K562 (cell line): ENCODE results near the gene SAMD8. TPM values are rescaled to one million over a fixed set of nuclear protein-coding genes. Genes with fewer than 3 reads are reported as not detected.
A peak's percentile ranks its signal among the peaks of the same experiment; 100 is the strongest.

Experiments used
- CUX1 ChIP-seq: fragments of 200-800 bp; sonication (Bioruptor generic); IDR thresholded peaks from 2 replicates; pipeline ENCODE4 v1.6.1; 2016; ENCODE audit warnings: missing genetic modification characterization, missing compliant biosample characterization
- HMG20A ChIP-seq: fragments of 450-650 bp; formaldehyde crosslinking; conservative IDR thresholded peaks from 2 replicates; pipeline ENCODE4 v1.4.0; 2020; ENCODE audit warnings: mild to moderate bottlenecking, mixed read lengths
- IRF2 ChIP-seq: sonication (generic); formaldehyde crosslinking; IDR thresholded peaks from 2 replicates; pipeline ENCODE4 v1.8.1; 2022; ENCODE audit warnings: mild to moderate bottlenecking, missing genetic modification reagents
- KLF1 ChIP-seq: fragments of 450-650 bp; IDR thresholded peaks from 2 replicates; pipeline ENCODE4 v1.6.1; 2016; ENCODE audit warnings: missing genetic modification characterization, missing compliant biosample characterization
- PHF8 ChIP-seq: fragments of 200-600 bp; sonication (generic); IDR thresholded peaks from 2 replicates; pipeline ENCODE4 v1.6.1; 2012; ENCODE audit warnings: mixed run types, mild to moderate bottlenecking, inconsistent platforms, low read length, moderate library complexity, borderline replicate concordance
- PML ChIP-seq: IDR thresholded peaks from 2 replicates; pipeline ENCODE4 v1.6.1; 2012; ENCODE audit warnings: low read length, inconsistent platforms
- PTRF ChIP-seq: fragments of 450-650 bp; IDR thresholded peaks from 2 replicates; pipeline ENCODE4 v1.6.1; 2016; ENCODE audit warnings: mild to moderate bottlenecking, missing genetic modification characterization, missing compliant biosample characterization
- SIN3A ChIP-seq, 2 experiments: fragments of 150-350 bp in 1 of 2; IDR thresholded peaks; 2 replicates each; pipeline ENCODE4 v1.6.1; 2011 to 2016; ENCODE audit warnings: borderline replicate concordance in 2 of 2, low read depth in 2 of 2, low read length in 2 of 2, mild to moderate bottlenecking in 2 of 2, moderate library complexity in 2 of 2; ENCODE audit not compliant: control insufficient read depth in 1 of 2
- TCFL5 ChIP-seq: fragments of 250-450 bp; sonication (Bioruptor Pico); conservative IDR thresholded peaks from 2 replicates; pipeline ENCODE4 v1.6.1; 2021; ENCODE audit warnings: mild to moderate bottlenecking, moderate library complexity, matching md5 sums
- TEAD2 ChIP-seq: fragments of 450-650 bp; IDR thresholded peaks from 2 replicates; pipeline ENCODE4 v1.6.1; 2016; ENCODE audit warnings: missing genetic modification characterization, control low read depth, missing compliant biosample characterization
- ZC3H11A ChIP-seq: IDR thresholded peaks from 2 replicates; pipeline ENCODE4 v1.6.1; 2012; ENCODE audit warnings: low read depth, low read length, improper control_type of control experiment
- ZNF277 ChIP-seq: fragments of 250-450 bp; sonication (Bioruptor Pico); IDR thresholded peaks from 2 replicates; pipeline ENCODE4 v1.8.0; 2022; ENCODE audit warnings: inconsistent platforms, mild to moderate bottlenecking, moderate library complexity, borderline replicate concordance
- ZNF75A ChIP-seq: fragments of 450-650 bp; formaldehyde crosslinking; IDR thresholded peaks from 2 replicates; pipeline ENCODE4 v1.4.0; 2020; ENCODE audit warnings: mild to moderate bottlenecking
- polyA plus RNA-seq, 8 experiments: library from polyadenylated mRNA; depleted of rRNA in 4 of 8; stranded (reverse) in 5 of 8; unstranded in 3 of 8; fragments of >200 nt; fragmentation: Nextera tagmentation in 2 of 8; fragmentation: Illumina TruSeq in 1 of 8; extraction: Ambion mirVana in 2 of 8; extraction: Trizol in 1 of 8; gene quantifications; 2 replicates each; pipeline versions ENCODE4 v1.2.1 to v1.2.3, GENCODE V29; 2011 to 2014; ENCODE audit warnings: inconsistent platforms in 1 of 8, missing spikeins in 1 of 8
- total RNA-seq, 7 experiments: library from RNA; depleted of rRNA in 6 of 7; stranded (reverse); fragments of >200 nt in 6 of 7; fragmentation: Illumina TruSeq in 2 of 7; extraction: Trizol in 2 of 7; gene quantifications; 2 replicates each; pipeline versions ENCODE4 v1.2.1 to v1.2.3, GENCODE V29; 2011 to 2021; ENCODE audit warnings: low replicate concordance in 1 of 7
- TF ChIP-seq, protein P1 (sequence below), 2 experiments: fragments of 450-650 bp; conservative IDR thresholded peaks; 2 replicates each; pipeline ENCODE4 v1.6.1; 2017; ENCODE audit warnings: mild to moderate bottlenecking in 2 of 2, moderate library complexity in 2 of 2
- TF ChIP-seq, protein P2 (sequence below): fragments of 250-450 bp; sonication (Bioruptor Pico); IDR thresholded peaks from 2 replicates; pipeline ENCODE4 v1.5.0; 2021; ENCODE audit warnings: mild to moderate bottlenecking, moderate library complexity

The SAMD8 gene
- total and polyA plus RNA-seq, 9 of the 15 experiments (the other 6 are each of a cell fraction or from before 2014, with no cell fraction given): 2.7 to 16.1 (median 6.2) TPM

- no peak for TF ChIP-seq CUX1
- TF ChIP-seq ZNF277 (CRISPR knock-in tag): no peak
- TF ChIP-seq KLF1 (tag): no peak
- TF ChIP-seq, protein P1, sequence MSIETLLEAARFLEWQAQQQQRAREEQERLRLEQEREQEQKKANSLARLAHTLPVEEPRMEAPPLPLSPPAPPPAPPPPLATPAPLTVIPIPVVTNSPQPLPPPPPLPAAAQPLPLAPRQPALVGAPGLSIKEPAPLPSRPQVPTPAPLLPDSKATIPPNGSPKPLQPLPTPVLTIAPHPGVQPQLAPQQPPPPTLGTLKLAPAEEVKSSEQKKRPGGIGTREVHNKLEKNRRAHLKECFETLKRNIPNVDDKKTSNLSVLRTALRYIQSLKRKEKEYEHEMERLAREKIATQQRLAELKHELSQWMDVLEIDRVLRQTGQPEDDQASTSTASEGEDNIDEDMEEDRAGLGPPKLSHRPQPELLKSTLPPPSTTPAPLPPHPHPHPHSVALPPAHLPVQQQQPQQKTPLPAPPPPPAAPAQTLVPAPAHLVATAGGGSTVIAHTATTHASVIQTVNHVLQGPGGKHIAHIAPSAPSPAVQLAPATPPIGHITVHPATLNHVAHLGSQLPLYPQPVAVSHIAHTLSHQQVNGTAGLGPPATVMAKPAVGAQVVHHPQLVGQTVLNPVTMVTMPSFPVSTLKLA (conservative IDR thresholded peaks at IDR 0.05): no peak; a peak in 1 of 4 replicates
- TF ChIP-seq PHF8: no peak
- TF ChIP-seq TCFL5: no peak
- TF ChIP-seq, protein P2, sequence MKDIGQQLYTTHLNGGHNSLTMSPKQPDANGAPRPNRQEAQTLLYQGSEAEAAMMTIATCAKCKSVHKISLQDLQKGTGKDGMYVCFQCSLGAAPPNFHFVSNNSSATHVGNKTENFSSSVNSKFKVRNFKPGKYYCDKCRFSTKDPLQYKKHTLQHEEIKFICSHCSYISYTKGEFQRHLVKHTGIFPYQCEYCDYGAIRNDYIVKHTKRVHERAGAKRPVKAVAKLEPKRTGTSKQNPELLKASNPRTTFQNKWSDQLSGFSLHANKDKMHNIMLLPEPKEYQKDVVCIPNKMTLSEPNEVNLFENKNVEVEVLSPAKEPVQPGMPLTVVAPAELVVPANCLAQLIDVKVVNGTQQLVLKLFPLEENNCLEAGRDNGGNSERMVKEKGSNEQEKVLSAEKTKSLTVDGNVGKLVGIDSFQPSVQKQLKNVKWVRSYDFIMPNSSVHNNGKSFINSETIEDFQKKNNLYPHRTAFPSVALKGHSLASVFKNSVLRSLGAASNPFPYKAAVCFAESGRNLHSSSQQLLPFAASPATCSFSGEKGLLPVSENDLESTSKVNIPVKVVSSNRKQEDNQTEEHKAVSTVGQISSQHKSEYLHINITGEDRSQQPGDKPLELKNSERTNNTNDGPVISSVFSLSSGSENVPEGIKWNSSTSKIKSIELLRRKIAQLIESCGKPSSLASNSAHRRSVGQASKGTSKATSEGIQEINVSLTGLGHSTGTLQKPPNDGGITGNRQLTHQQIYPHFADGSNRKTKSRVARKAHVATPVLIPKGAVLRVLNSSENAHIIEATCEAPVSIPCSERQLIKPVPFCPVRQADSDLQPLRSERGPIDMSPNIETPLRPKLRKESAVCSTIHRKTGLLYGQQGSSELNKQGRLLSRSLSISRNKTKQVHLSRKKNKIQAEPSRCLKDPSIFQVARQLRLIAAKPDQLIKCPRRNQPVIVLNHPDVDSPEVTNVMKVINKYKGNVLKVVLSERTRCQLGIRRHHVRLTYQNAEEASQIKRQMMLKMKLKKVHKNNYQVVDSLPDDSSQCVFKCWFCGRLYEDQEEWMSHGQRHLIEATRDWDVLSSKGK: no peak
- 0 out of 2 replicates have a peak, but pooled peaks have one; percentile 59 for TF ChIP-seq PML
- no peak for TF ChIP-seq IRF2 (CRISPR knock-in tag)
- TF ChIP-seq PTRF: no peak
- no peak for TF ChIP-seq SIN3A (IDR thresholded peaks at IDR 0.05; ENCODE audit: borderline replicate concordance in 2 of 2, control insufficient read depth in 1 of 2, low read depth in 2 of 2, low read length in 2 of 2)
- no peak for TF ChIP-seq TEAD2 (tag)
- no peak for TF ChIP-seq HMG20A (CRISPR knock-in tag)
- no peak for TF ChIP-seq ZNF75A (CRISPR knock-in tag)
- TF ChIP-seq ZC3H11A: no peak
Measured at GRCh38 chr10:75137533-75138438, 26.3 kb downstream of the SAMD8 start (continued).
